Nephron (organoid): Measurements from ENCODE around the gene KIAA1217.
A peak's percentile ranks its signal among the peaks of the same experiment; 100 is the strongest.

Source experiments
- H3K27ac Mint-ChIP-seq, 3 experiments: 2 replicates each; pipeline ENCODE4 v1.8.0; 2020; ENCODE audit warnings: mixed read lengths in 3 of 3, mild to moderate bottlenecking in 2 of 3, moderate library complexity in 1 of 3
- H3K27me3 Mint-ChIP-seq: 2 replicates; pipeline ENCODE4 v1.8.0; 2021; ENCODE audit warnings: low read depth, mild to moderate bottlenecking, moderate library complexity, mixed read lengths
- H3K36me3 Mint-ChIP-seq: 2 replicates; pipeline ENCODE4 v1.8.0; 2020; ENCODE audit warnings: low read depth, mixed read lengths
- H3K4me1 Mint-ChIP-seq: 2 replicates; pipeline ENCODE4 v1.8.0; 2020; ENCODE audit warnings: mixed read lengths
- H3K4me3 Mint-ChIP-seq, 3 experiments: 2 replicates each; pipeline ENCODE4 v1.8.0; 2020; ENCODE audit warnings: mild to moderate bottlenecking in 3 of 3, mixed read lengths in 3 of 3, moderate library complexity in 2 of 3
- H3K9me3 Mint-ChIP-seq: 2 replicates; pipeline ENCODE4 v1.8.0; 2020; ENCODE audit warnings: mixed read lengths
- TF ChIP-seq, protein P1 (sequence below), 3 experiments: fragments of 200-600 bp; sonication (generic); IDR thresholded peaks; one replicate each; pipeline ENCODE4 v1.5.0; 2021; ENCODE audit warnings: antibody characterized with exemption in 3 of 3; ENCODE audit not compliant: unreplicated experiment in 3 of 3

KIAA1217 gene

DNA sequence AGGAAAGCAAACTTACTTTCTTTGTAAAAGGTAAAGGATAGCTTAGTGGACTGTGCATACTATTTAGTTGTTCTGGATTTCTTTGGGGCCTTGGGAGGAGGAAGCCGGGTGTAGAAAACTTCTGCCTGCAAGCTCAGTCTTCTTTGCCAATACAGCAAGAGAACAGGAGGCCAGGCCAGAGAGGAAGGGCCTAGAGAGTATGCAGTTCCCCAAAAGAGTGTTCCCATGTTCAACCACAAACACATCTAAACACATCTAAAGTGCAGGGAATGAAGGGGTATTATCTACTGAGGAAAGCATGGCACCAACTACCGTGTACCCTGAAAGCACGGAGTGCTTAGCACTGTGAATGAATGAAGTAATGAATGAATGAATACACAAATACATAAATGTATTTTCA lies 11.0 kb downstream of the KIAA1217 start:
- Mint-ChIP-seq H3K4me1 (peaks cover 43% of the 10 kb centered on the region), H3K4me3 (no peak overlapping the region), H3K36me3 (peaks cover 64% of the 10 kb centered on the region)

DNA sequence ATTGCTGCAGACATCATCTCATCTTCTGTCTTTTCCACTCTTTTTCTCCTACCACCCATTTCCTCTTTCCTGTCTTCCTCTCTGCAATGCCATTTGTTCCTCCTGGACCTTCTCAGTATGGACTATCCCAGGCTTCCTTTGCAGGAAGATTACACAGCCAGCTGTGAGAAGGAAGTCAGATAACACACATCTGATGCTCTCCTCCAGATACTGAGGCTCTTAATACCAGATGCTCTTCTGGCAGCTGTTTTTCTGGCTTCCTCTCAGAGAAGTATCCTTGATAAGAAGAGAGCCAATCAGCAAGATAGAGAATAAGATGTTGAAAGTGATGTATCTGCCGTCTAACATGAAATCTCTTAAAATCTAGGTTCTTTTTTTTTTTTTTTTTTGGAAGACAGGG lies 14.4 kb downstream of the KIAA1217 start:
- H3K9me3 Mint-ChIP-seq: peaks cover 2% of the 10 kb centered on the region
- H3K4me3 Mint-ChIP-seq: peak overlapping the region in 1 of 3 experiments; percentile 59
- H3K36me3 Mint-ChIP-seq: peaks cover 71% of the 10 kb centered on the region
- H3K27me3 Mint-ChIP-seq: no peaks in the 10 kb centered on the region
- TF ChIP-seq, protein P1, sequence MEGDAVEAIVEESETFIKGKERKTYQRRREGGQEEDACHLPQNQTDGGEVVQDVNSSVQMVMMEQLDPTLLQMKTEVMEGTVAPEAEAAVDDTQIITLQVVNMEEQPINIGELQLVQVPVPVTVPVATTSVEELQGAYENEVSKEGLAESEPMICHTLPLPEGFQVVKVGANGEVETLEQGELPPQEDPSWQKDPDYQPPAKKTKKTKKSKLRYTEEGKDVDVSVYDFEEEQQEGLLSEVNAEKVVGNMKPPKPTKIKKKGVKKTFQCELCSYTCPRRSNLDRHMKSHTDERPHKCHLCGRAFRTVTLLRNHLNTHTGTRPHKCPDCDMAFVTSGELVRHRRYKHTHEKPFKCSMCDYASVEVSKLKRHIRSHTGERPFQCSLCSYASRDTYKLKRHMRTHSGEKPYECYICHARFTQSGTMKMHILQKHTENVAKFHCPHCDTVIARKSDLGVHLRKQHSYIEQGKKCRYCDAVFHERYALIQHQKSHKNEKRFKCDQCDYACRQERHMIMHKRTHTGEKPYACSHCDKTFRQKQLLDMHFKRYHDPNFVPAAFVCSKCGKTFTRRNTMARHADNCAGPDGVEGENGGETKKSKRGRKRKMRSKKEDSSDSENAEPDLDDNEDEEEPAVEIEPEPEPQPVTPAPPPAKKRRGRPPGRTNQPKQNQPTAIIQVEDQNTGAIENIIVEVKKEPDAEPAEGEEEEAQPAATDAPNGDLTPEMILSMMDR (IDR thresholded peaks at IDR 0.05; ENCODE audit: unreplicated experiment in 3 of 3): no peak
- H3K27ac Mint-ChIP-seq: peak overlapping the region; percentile 82 to 91 (median 89)
- peaks cover 17% of the 10 kb centered on the region for H3K4me1 Mint-ChIP-seq

More for the DNA sequence above, 11.0 kb downstream of the KIAA1217 start:
- peaks cover 2% of the 10 kb centered on the region for H3K9me3 Mint-ChIP-seq
- no peaks in the 10 kb centered on the region for H3K27me3 Mint-ChIP-seq
- H3K27ac Mint-ChIP-seq: peak overlapping the region; percentile 38 to 72 (median 49)
- TF ChIP-seq, protein P1 (IDR thresholded peaks at IDR 0.05; ENCODE audit: unreplicated experiment in 3 of 3): no peak

DNA sequence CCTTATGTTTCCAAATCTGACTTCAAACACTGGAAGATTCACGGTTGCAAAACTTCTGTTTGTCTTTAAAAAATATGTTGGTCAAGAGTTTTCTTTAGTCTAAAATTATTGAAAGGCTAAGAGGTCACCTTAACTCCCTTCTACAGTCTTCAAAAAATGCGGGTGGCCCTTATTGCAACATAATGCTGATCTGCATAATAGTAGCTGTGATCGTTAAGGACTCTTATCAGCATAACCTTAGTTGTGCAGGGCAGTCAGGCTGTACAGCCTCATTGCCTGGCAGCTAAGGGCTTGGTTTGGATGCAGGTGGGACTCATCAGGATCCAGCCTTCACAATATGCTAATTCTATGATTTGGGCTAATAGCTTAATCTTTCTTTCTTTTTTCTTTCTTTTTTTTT lies 15.0 kb downstream of the KIAA1217 start:
- Mint-ChIP-seq H3K27ac (peak overlapping the region; percentile 55 to 91 (median 89)), H3K4me1 (peaks cover 13% of the 10 kb centered on the region), H3K4me3 (no peak overlapping the region)

DNA sequence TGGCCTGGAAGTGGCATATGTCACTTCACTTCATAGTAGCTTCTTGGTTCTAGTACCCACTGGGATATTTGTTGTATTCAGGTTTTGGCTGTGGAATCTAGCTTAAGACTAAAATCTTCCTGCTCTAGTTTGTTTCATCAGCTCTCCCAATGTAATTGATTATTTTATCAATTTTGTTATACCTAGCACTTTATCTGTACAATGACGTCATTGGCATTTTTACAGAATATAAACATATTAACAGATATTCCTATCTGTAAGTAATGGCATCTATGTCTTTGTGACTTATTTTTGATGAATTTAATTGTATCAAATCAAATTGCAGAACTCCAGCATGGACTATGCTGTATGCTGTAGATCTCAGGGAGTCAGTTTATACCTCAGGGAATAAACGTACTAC lies 19.7 kb downstream of the KIAA1217 start:
- TF ChIP-seq, protein P1 (IDR thresholded peaks at IDR 0.05; ENCODE audit: unreplicated experiment in 3 of 3): no peak
- Mint-ChIP-seq H3K4me1 (no peaks in the 10 kb centered on the region), H3K9me3 (no peaks in the 10 kb centered on the region), H3K4me3 (no peak overlapping the region), H3K27ac (no peak overlapping the region), H3K27me3 (no peaks in the 10 kb centered on the region), H3K36me3 (peaks cover 58% of the 10 kb centered on the region)

More for the DNA sequence above, 15.0 kb downstream of the KIAA1217 start:
- peaks cover 71% of the 10 kb centered on the region for H3K36me3 Mint-ChIP-seq
- no peaks in the 10 kb centered on the region for H3K27me3 Mint-ChIP-seq
- TF ChIP-seq, protein P1 (IDR thresholded peaks at IDR 0.05; ENCODE audit: unreplicated experiment in 3 of 3): no peak
- peaks cover 2% of the 10 kb centered on the region for H3K9me3 Mint-ChIP-seq

DNA sequence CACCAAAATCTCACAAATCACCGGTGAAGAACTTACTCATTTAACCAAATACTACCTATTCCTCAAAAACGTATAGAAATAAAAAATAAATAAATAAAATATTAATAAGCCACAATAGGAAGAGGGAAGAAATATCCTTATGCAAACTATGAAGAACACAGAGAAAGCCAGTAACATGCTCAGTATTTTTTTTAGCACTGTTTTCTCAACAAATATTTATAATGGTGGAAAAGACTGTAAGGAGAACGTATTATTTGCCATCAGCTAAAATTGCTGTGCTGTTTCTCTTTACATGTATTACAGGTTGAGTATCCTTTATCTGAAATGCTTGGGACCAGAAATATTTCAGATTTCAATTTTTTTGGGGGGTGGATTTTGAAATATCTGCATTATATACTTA lies 21.0 kb downstream of the KIAA1217 start:
- Mint-ChIP-seq H3K27me3 (no peaks in the 10 kb centered on the region), H3K4me1 (peaks cover under 1% of the 10 kb centered on the region), H3K27ac (no peak overlapping the region), H3K36me3 (peaks cover 55% of the 10 kb centered on the region), H3K9me3 (no peaks in the 10 kb centered on the region), H3K4me3 (no peak overlapping the region)
- TF ChIP-seq, protein P1 (IDR thresholded peaks at IDR 0.05; ENCODE audit: unreplicated experiment in 3 of 3): no peak

DNA sequence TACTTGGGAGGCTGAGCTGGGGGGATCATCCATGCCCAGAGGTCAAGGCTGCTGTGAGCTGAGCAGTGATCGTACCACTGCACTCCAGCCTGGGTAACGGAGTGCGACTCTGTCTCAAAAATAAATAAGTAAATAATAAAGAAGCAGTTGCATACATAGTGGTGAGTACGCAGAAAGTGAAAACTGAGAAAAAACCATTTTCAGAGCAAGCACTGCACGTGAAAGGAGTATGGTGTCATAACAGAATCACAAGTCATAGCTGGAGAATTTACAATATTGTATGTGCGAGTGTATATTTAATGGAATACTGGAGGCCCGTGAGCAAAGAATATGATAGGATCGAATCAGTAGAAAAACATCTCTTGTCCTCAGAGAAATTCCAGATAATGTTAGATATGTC lies 22.3 kb downstream of the KIAA1217 start:
- Mint-ChIP-seq H3K9me3 (no peaks in the 10 kb centered on the region), H3K36me3 (peaks cover 50% of the 10 kb centered on the region), H3K4me3 (no peak overlapping the region), H3K27ac (no peak overlapping the region), H3K27me3 (no peaks in the 10 kb centered on the region), H3K4me1 (peaks cover 8% of the 10 kb centered on the region)
- TF ChIP-seq, protein P1 (IDR thresholded peaks at IDR 0.05; ENCODE audit: unreplicated experiment in 3 of 3): no peak
